ENCODE measurements around the gene STX1A. TPM values are rescaled to one million over a fixed set of nuclear protein-coding genes. Genes with fewer than 3 reads are reported as not detected.

STX1A gene
- total and polyA plus RNA-seq, 2 of the 13 experiments (the other 11 are each of a cell fraction or from before 2014, with no cell fraction given): 6.1 to 12.2 TPM

GRCh38 chr7:73683056-73683787, 36.2 kb downstream of the STX1A start, which contains the start of the genes BUD23 and DNAJC30 (continued):
- TF ChIP-seq ZNF142 (CRISPR knock-in tag; IDR thresholded peaks at IDR 0.05) (no peak; the same call in 1 of the 2 replicates), POLR2AphosphoS5 (IDR thresholded peaks at IDR 0.05; ENCODE audit: low read depth, low read length) (peak; percentile 85; the same call in 1 of the 2 replicates), FOXO1 (CRISPR knock-in tag; IDR thresholded peaks at IDR 0.05) (no peak), KAT7 (CRISPR knock-in tag; IDR thresholded peaks at IDR 0.05; ENCODE audit: borderline replicate concordance) (0 out of 2 replicates have a peak, but pooled peaks have one; percentile 36), ZNF616 (CRISPR knock-in tag; IDR thresholded peaks at IDR 0.05; ENCODE audit: low read depth) (no peak), CENPT (CRISPR knock-in tag; IDR thresholded peaks at IDR 0.05; ENCODE audit: low read depth) (no peak), ONECUT2 (CRISPR knock-in tag; IDR thresholded peaks at IDR 0.05) (no peak), PRDM4 (CRISPR knock-in tag; IDR thresholded peaks at IDR 0.05; ENCODE audit: borderline replicate concordance) (no peak), TOPORS (CRISPR knock-in tag; IDR thresholded peaks at IDR 0.05) (peak; percentile 64; the same call in 1 of the 2 replicates), ELF3 (CRISPR knock-in tag; IDR thresholded peaks at IDR 0.05) (no peak; the same call in 1 of the 2 replicates), ZNF350 (CRISPR knock-in tag; IDR thresholded peaks at IDR 0.05; ENCODE audit: borderline replicate concordance, low read depth) (peak; percentile 50; the same call in 1 of the 2 replicates), HMGXB3 (CRISPR knock-in tag; IDR thresholded peaks at IDR 0.05; ENCODE audit: borderline replicate concordance) (no peak), ZNF503 (CRISPR knock-in tag; IDR thresholded peaks at IDR 0.05) (no peak; the same call in 1 of the 2 replicates), ZNF530 (CRISPR knock-in tag; IDR thresholded peaks at IDR 0.05; ENCODE audit: low read depth) (no peak)
